Naive B cell (primary cell): ENCODE results near the gene CSNK1G1. TPM values are rescaled to one million over a fixed set of nuclear protein-coding genes. Genes with fewer than 3 reads are reported as not detected.
"Not testable (repeated sequence)": the region's sequence is repeated elsewhere in the genome, so short reads cannot be mapped to it uniquely, and the experiment has no call there.

Source experiments
- ATAC-seq, 2 donors: fragments of 150-1000 bp; cut with Tn5 transposase; 2 replicates each; pipeline ENCODE4 v1.10.0; 2021; ENCODE audit warnings: low read depth in 2 of 2, mild to moderate bottlenecking in 2 of 2, moderate library complexity in 2 of 2
- DNase-seq: peaks from one replicate; pipeline ENCODE4 v3.0.0; 2022
- H3K27ac Mint-ChIP-seq, 6 donors: one replicate each; pipeline ENCODE4 v1.8.0; 2020 to 2022; ENCODE audit warnings: mild to moderate bottlenecking in 6 of 6, mixed read lengths in 6 of 6, moderate library complexity in 5 of 6, inconsistent platforms in 2 of 6
- H3K27me3 Mint-ChIP-seq, 3 donors: one replicate each; pipeline ENCODE4 v1.8.0; 2021 to 2022; ENCODE audit warnings: mixed read lengths in 3 of 3, mild to moderate bottlenecking in 1 of 3
- H3K36me3 Mint-ChIP-seq, 2 donors: one replicate each; pipeline ENCODE4 v1.8.0; 2020 to 2022; ENCODE audit warnings: mixed read lengths in 2 of 2, inconsistent platforms in 1 of 2, mild to moderate bottlenecking in 1 of 2
- H3K4me1 Mint-ChIP-seq, 3 donors: one replicate each; pipeline ENCODE4 v1.8.0; 2020 to 2022; ENCODE audit warnings: mixed read lengths in 3 of 3, inconsistent platforms in 1 of 3, mild to moderate bottlenecking in 1 of 3, moderate library complexity in 1 of 3
- H3K4me3 Mint-ChIP-seq, 8 donors: one replicate each; pipeline ENCODE4 v1.8.0; 2020 to 2022; ENCODE audit warnings: mild to moderate bottlenecking in 8 of 8, mixed read lengths in 8 of 8, moderate library complexity in 8 of 8, inconsistent platforms in 2 of 8
- H3K9me3 Mint-ChIP-seq, 7 donors: one replicate each; pipeline ENCODE4 v1.8.0; 2020 to 2022; ENCODE audit warnings: mixed read lengths in 7 of 7, mild to moderate bottlenecking in 5 of 7, inconsistent platforms in 2 of 7, moderate library complexity in 1 of 7
- polyA plus RNA-seq, 6 donors: library from polyadenylated mRNA; unstranded; fragments of 300-500 nt; fragmentation: Illumina TruSeq; gene quantifications; one replicate each; pipeline ENCODE4 v1.2.3, GENCODE V29; 2021; ENCODE audit warnings: low read depth in 6 of 6

CSNK1G1 gene
- polyA plus RNA-seq, 6 donors from 2014 or later: 1.2 to 26.0 (median 15.4) TPM

DNA sequence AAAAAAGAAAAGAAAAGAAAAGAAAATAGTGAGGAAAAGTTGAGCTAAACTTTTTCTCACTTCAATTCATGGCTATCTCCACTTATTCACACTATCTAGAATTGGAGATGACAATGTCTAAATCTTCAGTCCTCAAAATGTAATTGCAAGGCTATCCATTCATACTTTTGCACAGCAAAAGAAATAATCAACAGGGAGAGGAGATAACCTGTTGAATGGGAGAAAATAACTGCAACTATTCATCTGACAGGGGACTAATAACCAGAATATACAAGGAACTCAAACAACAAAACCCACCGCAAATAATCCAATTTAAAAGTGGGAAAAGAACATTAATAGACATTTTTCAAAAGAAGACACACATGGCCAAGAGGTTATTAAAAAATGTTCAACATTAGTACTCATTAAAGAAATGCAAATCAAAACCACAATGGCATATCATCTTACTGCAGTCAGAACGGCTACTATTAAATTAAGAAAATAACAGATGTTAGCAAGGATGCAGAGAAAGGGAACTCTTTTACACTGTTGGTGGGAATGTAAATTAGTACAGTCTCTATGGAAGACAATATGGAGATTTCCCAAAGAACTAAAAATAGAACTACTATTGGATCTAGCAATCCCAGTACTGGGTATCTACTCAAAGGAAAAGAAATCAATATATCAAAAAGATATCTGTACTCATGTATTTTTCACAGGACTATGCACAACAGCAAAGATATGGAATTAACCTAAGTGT, 119.6 kb downstream of the CSNK1G1 start:
- Mint-ChIP-seq H3K27me3 (no peaks in the 10 kb centered on the region), H3K27ac (no peak overlapping the region), H3K4me3 (no peak overlapping the region), H3K9me3 (no peaks in the 10 kb centered on the region), H3K4me1 (peaks cover 13 to 62% (median 30%) of the 10 kb centered on the region in 3 donors), H3K36me3 (no peaks in the 10 kb centered on the region)
- ATAC-seq (no peak), DNase-seq (no peak)

DNA sequence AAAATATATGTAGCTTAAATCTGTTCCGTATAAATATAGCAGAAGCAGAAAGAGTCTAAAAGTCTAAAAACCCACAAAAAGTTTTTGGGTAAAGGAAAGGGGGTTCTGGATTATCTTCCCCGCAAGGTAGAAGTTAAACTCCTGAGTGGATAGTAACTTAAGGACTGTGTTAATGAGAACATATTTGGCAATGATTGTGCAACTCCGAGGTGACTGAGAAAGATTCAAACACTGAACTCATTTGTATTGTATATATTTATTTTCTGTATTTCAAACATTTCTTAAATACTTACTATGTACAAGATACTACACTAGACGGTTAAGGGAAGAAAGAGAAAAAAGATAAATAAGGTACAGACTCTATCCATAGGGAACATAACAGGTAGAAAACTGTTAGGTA, 120.4 kb downstream of the CSNK1G1 start:
- ATAC-seq (no peak), DNase-seq (no peak)
- no peaks in the 10 kb centered on the region for H3K9me3 Mint-ChIP-seq
- H3K36me3 Mint-ChIP-seq: no peaks in the 10 kb centered on the region
- H3K27me3 Mint-ChIP-seq: no peaks in the 10 kb centered on the region
- H3K4me1 Mint-ChIP-seq: peaks cover 9 to 58% (median 25%) of the 10 kb centered on the region in 3 donors
- H3K4me3 Mint-ChIP-seq: no peak overlapping the region
- peak overlapping the region in 1 of 6 donors; percentile 90 for H3K27ac Mint-ChIP-seq

DNA sequence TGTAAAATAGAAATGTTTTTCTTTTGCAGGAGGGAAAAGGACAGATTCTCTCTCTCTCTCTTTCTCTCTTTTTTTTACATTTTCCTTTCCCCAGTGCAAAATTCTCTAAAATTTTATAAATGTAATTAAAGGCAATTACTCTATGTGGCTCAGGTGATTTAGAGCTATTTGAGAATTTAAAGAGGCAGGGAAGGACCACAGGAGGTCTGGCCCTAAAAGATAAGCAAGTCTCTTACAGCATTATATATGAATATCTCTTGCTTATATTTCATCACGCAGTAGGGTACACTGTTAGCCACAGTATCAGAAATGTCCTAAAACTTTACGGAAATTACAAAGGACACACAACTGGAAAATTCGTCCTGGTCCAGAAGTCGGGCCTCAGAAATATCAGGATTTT, 122.7 kb downstream of the CSNK1G1 start:
- H3K27ac Mint-ChIP-seq: peak overlapping the region in 2 of 6 donors; percentile 2 to 93
- no peak for ATAC-seq
- H3K9me3 Mint-ChIP-seq: no peaks in the 10 kb centered on the region
- H3K36me3 Mint-ChIP-seq: no peaks in the 10 kb centered on the region
- H3K4me1 Mint-ChIP-seq: peaks cover 9 to 40% (median 19%) of the 10 kb centered on the region in 3 donors
- DNase-seq: no peak
- no peak overlapping the region for H3K4me3 Mint-ChIP-seq
- H3K27me3 Mint-ChIP-seq: no peaks in the 10 kb centered on the region

DNA sequence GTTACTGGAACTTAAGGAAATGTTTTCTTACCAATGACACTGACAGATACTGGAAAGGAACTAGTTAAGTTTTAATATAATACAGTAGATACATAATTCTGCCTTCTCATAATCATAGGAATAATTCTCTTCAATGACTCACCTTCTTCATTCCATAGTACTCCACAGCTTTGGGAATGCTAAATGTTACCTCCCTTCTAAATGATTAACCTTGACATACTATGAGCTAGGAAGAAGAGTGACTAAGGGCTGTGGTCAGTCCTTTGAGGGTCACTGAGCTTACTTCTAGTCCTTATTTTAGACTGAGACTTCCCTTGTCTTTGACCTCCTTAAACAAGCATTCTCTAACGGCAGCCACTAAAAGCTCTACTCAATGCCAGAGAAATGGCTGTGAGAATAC, 123.6 kb downstream of the CSNK1G1 start:
- Mint-ChIP-seq H3K27me3 (no peaks in the 10 kb centered on the region), H3K4me1 (peaks cover 9 to 44% (median 19%) of the 10 kb centered on the region in 3 donors), H3K4me3 (no peak overlapping the region), H3K36me3 (no peaks in the 10 kb centered on the region), H3K27ac (peak overlapping the region in 2 of 6 donors; percentile 2 to 55), H3K9me3 (peaks cover 0 to 4% (median 0%) of the 10 kb centered on the region in 7 donors)
- ATAC-seq: no peak
- DNase-seq: no peak

DNA sequence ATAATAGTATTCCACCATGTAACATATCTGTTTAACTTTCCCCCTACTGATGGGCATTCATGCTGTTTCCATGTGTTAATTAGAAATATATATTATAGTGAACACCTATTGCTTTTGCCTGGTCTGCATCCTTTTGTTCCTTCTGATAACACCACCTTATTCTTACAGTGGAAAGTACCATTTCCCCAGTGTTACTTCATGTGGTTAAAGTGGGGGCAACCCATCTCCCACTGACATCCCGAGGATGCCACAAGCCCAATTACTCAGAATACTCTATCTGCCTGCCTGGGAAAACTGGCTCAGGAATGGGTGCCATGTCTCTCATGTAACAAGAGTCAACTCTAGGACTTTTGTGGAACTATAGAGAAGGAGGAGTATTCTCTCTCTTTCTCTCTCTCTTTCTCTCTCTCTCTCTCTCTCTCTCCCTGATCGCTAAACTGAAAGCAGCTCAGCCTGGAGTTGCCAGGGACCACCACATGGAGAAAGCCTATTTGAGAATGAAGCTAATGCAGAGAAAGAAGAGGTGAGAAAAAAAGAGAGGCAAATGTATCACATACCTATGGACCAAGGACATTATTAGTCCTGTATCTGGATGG, 126.7 kb downstream of the CSNK1G1 start:
- Mint-ChIP-seq H3K27me3 (no peaks in the 10 kb centered on the region), H3K4me3 (no peak overlapping the region)

DNA sequence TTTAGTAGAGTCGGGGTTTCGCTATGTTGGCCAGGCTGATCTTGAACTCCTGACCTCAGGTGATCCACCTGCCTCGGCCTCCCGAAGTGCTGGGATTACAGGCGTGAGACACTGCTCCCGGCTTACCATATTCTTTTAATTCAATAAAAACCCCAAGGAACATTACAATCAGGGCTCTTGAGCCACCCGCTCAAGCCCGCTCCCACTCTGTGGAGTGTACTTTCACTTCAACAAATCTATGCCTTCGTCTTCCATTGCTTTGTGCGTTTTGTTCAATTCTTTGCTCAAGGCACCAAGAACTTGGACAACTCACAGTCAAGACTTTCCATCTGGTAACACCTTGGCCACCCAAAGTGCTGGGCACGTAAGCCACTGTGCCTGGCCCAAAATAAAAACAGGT, 130.2 kb downstream of the CSNK1G1 start:
- H3K4me3 Mint-ChIP-seq: no peak overlapping the region
- ATAC-seq: no peak
- H3K4me1 Mint-ChIP-seq: peaks cover 0 to 10% (median 5%) of the 10 kb centered on the region in 3 donors
- peaks cover 0 to 8% (median 3%) of the 10 kb centered on the region in 7 donors for H3K9me3 Mint-ChIP-seq
- DNase-seq: no peak
- peaks cover 0 to 5% of the 10 kb centered on the region in 2 donors for H3K36me3 Mint-ChIP-seq
- H3K27me3 Mint-ChIP-seq: no peaks in the 10 kb centered on the region
- H3K27ac Mint-ChIP-seq: no peak overlapping the region

More for the DNA sequence above, 126.7 kb downstream of the CSNK1G1 start:
- ATAC-seq (no peak), DNase-seq (no peak)
- Mint-ChIP-seq H3K36me3 (no peaks in the 10 kb centered on the region), H3K4me1 (peaks cover 9 to 31% (median 14%) of the 10 kb centered on the region in 3 donors), H3K27ac (peak overlapping the region in 1 of 6 donors; percentile 66), H3K9me3 (peaks cover 0 to 8% (median 1%) of the 10 kb centered on the region in 7 donors)

DNA sequence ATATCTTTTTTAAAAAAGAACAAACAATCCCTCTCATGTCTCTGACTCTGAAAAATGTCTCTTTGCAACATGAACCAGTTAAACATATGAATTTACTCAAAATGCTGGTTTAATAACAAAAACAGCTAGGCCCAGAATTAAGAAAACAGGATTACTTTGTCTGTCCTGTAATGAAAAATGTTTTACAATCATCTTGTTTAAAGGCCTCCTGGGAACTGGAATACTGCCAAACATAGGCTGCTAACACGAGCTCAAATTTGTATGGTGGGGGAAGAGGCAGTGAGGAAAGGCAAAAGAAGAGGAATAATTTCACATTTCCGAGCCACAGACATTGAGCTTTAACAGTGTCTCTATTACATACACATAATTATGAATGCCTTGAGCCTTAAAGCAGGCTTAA, 131.5 kb downstream of the CSNK1G1 start:
- Mint-ChIP-seq H3K27ac (peak overlapping the region in 1 of 6 donors; percentile 17), H3K36me3 (peaks cover 0 to 5% of the 10 kb centered on the region in 2 donors), H3K27me3 (no peaks in the 10 kb centered on the region), H3K4me3 (no peak overlapping the region), H3K9me3 (peaks cover 0 to 8% (median 3%) of the 10 kb centered on the region in 7 donors), H3K4me1 (peaks cover 3 to 10% (median 5%) of the 10 kb centered on the region in 3 donors)
- DNase-seq (no peak), ATAC-seq (no peak)

DNA sequence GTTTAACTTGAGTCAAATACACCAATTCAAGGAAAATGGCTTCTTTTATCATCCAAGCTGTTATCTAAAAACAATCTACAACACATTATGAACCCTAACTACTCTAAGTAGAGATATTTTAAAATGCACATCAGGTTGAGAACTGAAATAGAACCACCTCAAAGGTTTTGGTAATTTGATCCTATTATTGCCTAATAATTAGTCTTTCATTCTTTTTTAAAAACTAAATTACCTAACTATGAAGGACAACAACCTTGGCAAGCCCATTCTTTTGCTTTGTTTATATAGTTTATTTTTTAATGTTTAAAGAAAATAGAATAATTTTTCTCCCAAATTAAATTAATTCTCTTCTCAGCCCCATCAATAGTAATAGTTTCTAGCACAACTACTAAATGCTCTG, 132.1 kb downstream of the CSNK1G1 start:
- no peak overlapping the region for H3K4me3 Mint-ChIP-seq
- H3K27ac Mint-ChIP-seq: no peak overlapping the region
- peaks cover 0 to 10% (median 3%) of the 10 kb centered on the region in 3 donors for H3K4me1 Mint-ChIP-seq
- H3K9me3 Mint-ChIP-seq: peaks cover 0 to 8% (median 3%) of the 10 kb centered on the region in 7 donors
- H3K27me3 Mint-ChIP-seq: no peaks in the 10 kb centered on the region
- H3K36me3 Mint-ChIP-seq: peaks cover 0 to 5% of the 10 kb centered on the region in 2 donors
- ATAC-seq (no peak), DNase-seq (no peak)

DNA sequence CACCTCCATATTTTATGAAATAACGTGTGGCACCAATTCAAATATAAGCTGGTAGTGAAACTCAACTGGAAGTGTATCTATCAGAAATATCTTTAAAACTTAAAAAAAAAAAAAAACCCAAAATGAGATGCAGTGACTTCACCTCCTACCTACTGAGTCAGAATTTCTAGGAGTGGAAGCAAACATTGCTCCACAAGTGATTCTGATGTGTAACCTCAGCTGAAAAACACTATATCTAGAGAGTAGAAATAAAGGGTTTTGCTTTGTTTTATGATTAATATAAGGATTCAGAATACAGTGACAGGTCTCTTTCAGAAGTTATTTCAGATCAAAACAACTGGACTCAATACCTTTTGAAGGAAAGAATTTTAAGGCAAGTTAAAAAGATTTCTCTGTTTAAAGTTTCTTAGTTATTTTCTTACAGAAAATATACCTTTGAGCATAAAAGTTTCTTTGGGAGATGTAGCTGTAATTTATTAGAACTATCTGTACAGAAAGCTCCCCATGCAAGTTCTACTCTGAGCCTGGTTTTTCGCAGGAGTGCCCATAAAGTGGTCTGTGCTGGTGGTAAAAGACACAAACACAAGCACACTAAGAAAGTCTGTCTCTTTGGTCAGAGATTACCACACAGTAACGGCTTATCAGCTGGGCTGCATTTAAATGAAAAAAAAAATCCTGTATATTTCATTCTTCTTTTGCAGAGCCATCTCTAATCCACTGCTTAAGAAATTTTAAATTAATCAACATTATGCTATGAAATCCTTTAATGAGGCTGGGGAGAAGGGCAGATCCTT, 133.2 kb downstream of the CSNK1G1 start:
- Mint-ChIP-seq H3K27ac (peak overlapping the region in 2 of 6 donors; percentile 18 to 37), H3K36me3 (peaks cover 0 to 5% of the 10 kb centered on the region in 2 donors), H3K4me3 (no peak overlapping the region), H3K4me1 (peaks cover 0 to 10% (median 3%) of the 10 kb centered on the region in 3 donors), H3K27me3 (no peaks in the 10 kb centered on the region), H3K9me3 (peaks cover 0 to 8% (median 3%) of the 10 kb centered on the region in 7 donors)
- DNase-seq (no peak), ATAC-seq (no peak)

DNA sequence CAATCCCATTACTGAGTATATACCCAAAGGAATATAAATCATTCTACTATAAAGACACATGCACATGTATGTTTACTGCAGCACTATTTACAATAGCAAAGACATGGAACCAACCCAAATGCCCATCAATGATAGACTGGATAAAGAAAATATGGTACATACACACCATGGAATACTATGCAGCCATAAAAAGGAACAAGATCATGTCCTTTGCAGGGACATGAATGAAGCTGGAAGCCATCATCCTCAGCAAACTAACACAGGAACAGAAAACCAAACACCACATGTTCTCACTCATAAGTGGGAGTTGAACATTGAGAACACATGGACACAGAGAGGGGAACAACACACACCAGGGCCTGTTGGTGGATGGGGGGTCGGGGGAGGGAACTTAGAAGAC, 134.1 kb downstream of the CSNK1G1 start:
- not testable (repeated sequence) for H3K9me3 Mint-ChIP-seq, ATAC-seq, H3K4me1 Mint-ChIP-seq, H3K27me3 Mint-ChIP-seq, H3K4me3 Mint-ChIP-seq, DNase-seq, H3K27ac Mint-ChIP-seq, H3K36me3 Mint-ChIP-seq

DNA sequence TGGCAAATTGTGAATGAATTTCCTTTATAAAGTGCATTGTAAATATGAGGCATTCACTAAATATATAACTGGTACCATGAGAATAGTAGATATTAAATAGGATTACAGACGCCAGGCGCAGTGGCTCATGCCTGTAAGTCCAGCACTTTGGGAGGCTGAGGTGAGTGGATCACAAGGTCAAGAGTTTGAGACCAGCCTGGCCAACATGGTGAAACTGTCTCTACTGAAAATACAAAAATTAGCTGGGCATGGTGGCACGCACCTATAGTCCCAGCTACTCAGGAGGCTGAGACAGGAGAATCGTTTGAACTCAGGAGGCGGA, 138.6 kb downstream of the CSNK1G1 start:
- peaks cover 10 to 18% of the 10 kb centered on the region in 2 donors for H3K36me3 Mint-ChIP-seq
- not testable (repeated sequence) for H3K4me3 Mint-ChIP-seq, H3K27me3 Mint-ChIP-seq, H3K27ac Mint-ChIP-seq, DNase-seq, H3K9me3 Mint-ChIP-seq, H3K4me1 Mint-ChIP-seq, ATAC-seq

DNA sequence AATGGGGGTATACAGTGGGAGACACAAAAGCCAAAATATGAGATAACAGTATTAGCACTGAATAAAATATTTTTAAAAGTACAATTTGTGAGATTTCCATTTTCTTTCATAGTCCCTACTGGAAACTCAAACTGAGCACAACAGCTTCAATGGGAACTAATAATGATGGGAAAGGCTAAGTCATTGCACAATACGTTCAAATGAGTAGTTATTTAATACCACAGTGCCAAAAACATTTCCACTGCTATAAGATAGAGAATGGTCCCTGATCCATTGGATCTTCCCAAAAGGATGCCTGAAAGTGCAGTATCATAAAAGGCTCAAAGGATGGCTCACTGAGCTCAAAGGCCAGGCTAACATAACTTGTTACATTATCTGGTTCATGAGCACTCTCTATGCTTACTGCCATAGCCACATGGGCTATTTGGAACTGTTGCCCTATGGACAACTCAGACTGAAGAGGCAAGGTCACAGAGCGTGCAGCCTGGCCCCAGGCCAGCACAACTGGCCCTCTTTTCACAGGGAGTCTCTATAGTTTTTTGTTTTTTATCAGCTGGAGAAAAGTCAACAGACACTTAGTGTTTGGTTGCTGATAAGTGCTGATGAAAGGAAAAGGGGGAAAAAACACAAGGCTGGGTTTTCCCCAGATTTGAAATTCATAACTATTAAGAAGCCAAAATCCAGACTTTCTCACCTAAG, 139.1 kb downstream of the CSNK1G1 start:
- H3K4me1 Mint-ChIP-seq: peaks cover 0 to 3% (median 0%) of the 10 kb centered on the region in 3 donors
- no peak for DNase-seq
- H3K4me3 Mint-ChIP-seq: no peak overlapping the region
- H3K27ac Mint-ChIP-seq: no peak overlapping the region
- no peaks in the 10 kb centered on the region for H3K27me3 Mint-ChIP-seq
- ATAC-seq: no peak
- peaks cover 0 to 1% (median 0%) of the 10 kb centered on the region in 7 donors for H3K9me3 Mint-ChIP-seq
- H3K36me3 Mint-ChIP-seq: peaks cover 10 to 16% of the 10 kb centered on the region in 2 donors

DNA sequence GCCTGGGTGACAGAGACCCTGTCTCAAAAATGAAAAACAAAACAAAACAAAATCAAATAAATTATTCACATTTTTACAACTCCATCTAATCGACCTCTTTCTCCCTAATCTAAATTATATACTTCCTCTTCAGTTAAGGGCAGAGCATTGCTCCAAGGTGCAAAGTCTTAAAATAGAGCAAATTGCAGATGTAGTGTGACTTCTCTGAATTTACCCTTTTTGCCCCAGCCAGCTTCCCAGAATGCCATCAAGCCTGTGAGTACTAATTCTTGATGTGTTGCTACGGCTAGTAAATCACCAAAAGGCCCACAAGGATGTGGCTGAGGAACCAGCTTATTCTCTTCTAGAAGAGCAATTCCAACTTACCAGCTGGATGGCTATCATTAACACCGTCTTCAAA, 139.8 kb downstream of the CSNK1G1 start:
- H3K9me3 Mint-ChIP-seq: no peaks in the 10 kb centered on the region
- H3K27me3 Mint-ChIP-seq: no peaks in the 10 kb centered on the region
- H3K36me3 Mint-ChIP-seq: peaks cover 10 to 14% of the 10 kb centered on the region in 2 donors
- no peak overlapping the region for H3K27ac Mint-ChIP-seq
- no peak overlapping the region for H3K4me3 Mint-ChIP-seq
- peaks cover 0 to 3% (median 0%) of the 10 kb centered on the region in 3 donors for H3K4me1 Mint-ChIP-seq
- DNase-seq (no peak), ATAC-seq (no peak)
